Activated CD8-positive, alpha-beta T cell treated with anti-CD3 and anti-CD28 coated beads for 36 hours (primary cell): ENCODE data around the gene DAPK1. TPM values are rescaled to one million over a fixed set of nuclear protein-coding genes. Genes with fewer than 3 reads are reported as not detected.

ENCODE experiments used
- ATAC-seq: fragments of 200-7000 bp; cut with Tn5 transposase; one replicate; pipeline ENCODE4 v1.10.0; 2021; ENCODE audit warnings: mild to moderate bottlenecking, moderate library complexity
- CTCF ChIA-PET: fragments of 350-600 bp; sonication (Branson Sonifier 250); formaldehyde crosslinking; loops from one replicate; lab custom pipeline; 2021; ENCODE audit warnings: antibody characterized with exemption; lab: Charles Lee
- POLR2A ChIA-PET: fragments of 350-600 bp; sonication (Branson Sonifier 250); formaldehyde crosslinking; loops from one replicate; lab custom pipeline; 2021; ENCODE audit warnings: antibody characterized with exemption; lab: Charles Lee
- DNase-seq: peaks from one replicate; pipeline ENCODE4 v3.0.0-alpha.2; 2020
- H3K27ac Mint-ChIP-seq: one replicate; pipeline ENCODE4 v1.8.0; 2021; ENCODE audit warnings: mild to moderate bottlenecking, mixed read lengths
- H3K27me3 Mint-ChIP-seq: one replicate; pipeline ENCODE4 v1.8.0; 2021; ENCODE audit warnings: mixed read lengths
- H3K36me3 Mint-ChIP-seq: one replicate; pipeline ENCODE4 v1.8.0; 2021; ENCODE audit warnings: low read depth, mixed read lengths
- H3K4me1 Mint-ChIP-seq: one replicate; pipeline ENCODE4 v1.8.0; 2021; ENCODE audit warnings: low read depth, mixed read lengths
- H3K4me3 Mint-ChIP-seq: one replicate; pipeline ENCODE4 v1.8.0; 2021; ENCODE audit warnings: mild to moderate bottlenecking, moderate library complexity, mixed read lengths
- H3K9me3 Mint-ChIP-seq: one replicate; pipeline ENCODE4 v1.8.0; 2021; ENCODE audit warnings: mixed read lengths
- CTCF ChIP-seq: fragments of 200-600 bp; IDR thresholded peaks from one replicate; pipeline ENCODE4 v1.8.0; 2022; ENCODE audit warnings: antibody characterized with exemption, mild to moderate bottlenecking
- intact Hi-C: fragments of 100-400 bp; cut with micrococcal nuclease; formaldehyde crosslinking; loops from one replicate; pipeline ENCODE4 v1.10.0; 2022
- total RNA-seq, 2 experiments: library from RNA; stranded (reverse); gene quantifications; one replicate each; pipeline ENCODE4 v1.2.3, GENCODE V29; 2021

Gene DAPK1
- total RNA-seq, 2 experiments from 2014 or later, result 1.7 to 2.1 TPM

- peaks cover 2% of the 10 kb centered on the region for H3K36me3 Mint-ChIP-seq
- ATAC-seq (no peak), DNase-seq (no peak)
- H3K27ac Mint-ChIP-seq, result no peak overlapping the region
- ChIA-PET POLR2A (no interaction called here), CTCF (no interaction called here)
- H3K27me3 Mint-ChIP-seq, result peaks cover 13% of the 10 kb centered on the region
- no peaks in the 10 kb centered on the region for H3K9me3 Mint-ChIP-seq
- intact Hi-C loops, result no loop called here
- no peak overlapping the region for H3K4me3 Mint-ChIP-seq
- H3K4me1 Mint-ChIP-seq, result peaks cover 8% of the 10 kb centered on the region
- TF ChIP-seq CTCF, result no peak
Observed at GRCh38 chr9:87606841-87607521, 109.3 kb downstream of the DAPK1 start.

DNA sequence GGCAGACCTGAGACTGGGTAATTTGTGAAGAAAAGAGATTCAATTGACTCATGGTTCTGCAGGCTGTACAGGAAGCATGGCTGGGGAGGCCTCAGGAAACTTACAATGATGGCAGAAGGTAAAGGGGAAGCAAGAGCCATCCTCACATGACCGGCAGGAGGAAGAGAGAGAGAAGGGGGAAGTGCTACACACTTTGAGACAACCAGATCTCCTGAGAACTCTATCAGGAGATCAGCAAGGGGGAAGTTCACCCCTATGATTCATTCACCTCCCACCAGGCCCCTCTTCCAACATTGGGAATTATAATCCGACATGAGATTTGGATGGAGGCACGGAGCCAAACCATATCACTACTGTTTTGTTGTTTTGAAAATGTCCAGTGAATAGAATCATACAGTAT is 110.2 kb downstream of the DAPK1 start:
- H3K4me3 Mint-ChIP-seq, result no peak overlapping the region
- H3K27ac Mint-ChIP-seq, result no peak overlapping the region
- peaks cover 8% of the 10 kb centered on the region for H3K4me1 Mint-ChIP-seq
- H3K9me3 Mint-ChIP-seq, result no peaks in the 10 kb centered on the region
- peaks cover 13% of the 10 kb centered on the region for H3K27me3 Mint-ChIP-seq
- ATAC-seq, result no peak
- ChIA-PET POLR2A (no interaction called here), CTCF (no interaction called here)
- intact Hi-C loops, result no loop called here
- no peak for DNase-seq
- H3K36me3 Mint-ChIP-seq, result peaks cover 2% of the 10 kb centered on the region
- TF ChIP-seq CTCF, result no peak

- CTCF ChIA-PET, result no interaction called here
- Mint-ChIP-seq H3K4me3 (no peak overlapping the region), H3K4me1 (peaks cover 8% of the 10 kb centered on the region), H3K27ac (no peak overlapping the region), H3K36me3 (peaks cover 2% of the 10 kb centered on the region), H3K9me3 (no peaks in the 10 kb centered on the region), H3K27me3 (peaks cover 15% of the 10 kb centered on the region)
- DNase-seq, result no peak
- TF ChIP-seq CTCF, result no peak
- no peak for ATAC-seq
- POLR2A ChIA-PET, result interaction anchor here (0.6 kb wide), 1 partner anchor 147 kb away, joined by 3 read pairs; no protein-coding TSS in a partner anchor
- intact Hi-C loops, result no loop called here
Observed at GRCh38 chr9:87609002-87609401, 111.3 kb downstream of the DAPK1 start.

GRCh38 chr9:87609486-87609885 is 111.8 kb downstream of the DAPK1 start:
- ATAC-seq (no peak), DNase-seq (no peak)
- Mint-ChIP-seq H3K9me3 (no peaks in the 10 kb centered on the region), H3K4me3 (no peak overlapping the region), H3K36me3 (peaks cover 2% of the 10 kb centered on the region), H3K27ac (no peak overlapping the region), H3K27me3 (peaks cover 15% of the 10 kb centered on the region), H3K4me1 (peaks cover 8% of the 10 kb centered on the region)
- no peak for TF ChIP-seq CTCF
- POLR2A ChIA-PET, result no interaction called here
- CTCF ChIA-PET, result no interaction called here
- intact Hi-C loops, result no loop called here

GRCh38 chr9:87610200-87611155 is 112.8 kb downstream of the DAPK1 start:
- H3K4me3 Mint-ChIP-seq, result no peak overlapping the region

More at GRCh38 chr9:87610200-87611155, 112.8 kb downstream of the DAPK1 start:
- Mint-ChIP-seq H3K36me3 (peaks cover 2% of the 10 kb centered on the region), H3K27me3 (peaks cover 6% of the 10 kb centered on the region), H3K4me1 (peaks cover under 1% of the 10 kb centered on the region), H3K9me3 (no peaks in the 10 kb centered on the region), H3K27ac (no peak overlapping the region)
- CTCF ChIA-PET, result no interaction called here
- POLR2A ChIA-PET, result no interaction called here
- ATAC-seq, result no peak
- TF ChIP-seq CTCF, result no peak
- intact Hi-C loops, result no loop called here
- DNase-seq, result no peak
